PC-9 (cell line): Measurements from ENCODE around the gene SNX20.

Source experiments
- EZH2 ChIP-seq: fragments of 200-600 bp; sonication (generic); IDR thresholded peaks from 2 replicates; pipeline ENCODE4 v1.8.0; 2017; ENCODE audit warnings: antibody characterized with exemption, low read depth
- TF ChIP-seq, protein P1 (sequence below): fragments of 200-600 bp; sonication (generic); conservative IDR thresholded peaks from 2 replicates; pipeline ENCODE4 v1.6.1; 2017; ENCODE audit warnings: mixed run types, antibody characterized with exemption, mild to moderate bottlenecking, moderate library complexity

DNA sequence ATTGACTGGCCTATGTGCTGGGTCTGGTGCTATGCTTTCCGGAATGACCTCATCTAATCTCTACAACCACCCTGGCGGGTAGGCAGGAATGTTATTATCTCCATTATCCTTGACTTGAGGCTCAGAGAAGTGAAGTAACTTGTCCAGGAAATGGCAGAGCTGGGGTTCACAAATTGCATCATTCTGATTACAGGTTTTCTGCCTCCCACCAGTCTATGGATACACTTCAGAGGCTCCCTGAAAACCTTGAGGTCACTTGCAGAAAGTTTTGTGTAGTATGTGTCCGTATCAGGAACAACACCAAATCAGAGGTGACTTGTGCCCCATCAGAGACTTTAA lies 31.4 kb upstream of the SNX20 start:
- TF ChIP-seq, protein P1, sequence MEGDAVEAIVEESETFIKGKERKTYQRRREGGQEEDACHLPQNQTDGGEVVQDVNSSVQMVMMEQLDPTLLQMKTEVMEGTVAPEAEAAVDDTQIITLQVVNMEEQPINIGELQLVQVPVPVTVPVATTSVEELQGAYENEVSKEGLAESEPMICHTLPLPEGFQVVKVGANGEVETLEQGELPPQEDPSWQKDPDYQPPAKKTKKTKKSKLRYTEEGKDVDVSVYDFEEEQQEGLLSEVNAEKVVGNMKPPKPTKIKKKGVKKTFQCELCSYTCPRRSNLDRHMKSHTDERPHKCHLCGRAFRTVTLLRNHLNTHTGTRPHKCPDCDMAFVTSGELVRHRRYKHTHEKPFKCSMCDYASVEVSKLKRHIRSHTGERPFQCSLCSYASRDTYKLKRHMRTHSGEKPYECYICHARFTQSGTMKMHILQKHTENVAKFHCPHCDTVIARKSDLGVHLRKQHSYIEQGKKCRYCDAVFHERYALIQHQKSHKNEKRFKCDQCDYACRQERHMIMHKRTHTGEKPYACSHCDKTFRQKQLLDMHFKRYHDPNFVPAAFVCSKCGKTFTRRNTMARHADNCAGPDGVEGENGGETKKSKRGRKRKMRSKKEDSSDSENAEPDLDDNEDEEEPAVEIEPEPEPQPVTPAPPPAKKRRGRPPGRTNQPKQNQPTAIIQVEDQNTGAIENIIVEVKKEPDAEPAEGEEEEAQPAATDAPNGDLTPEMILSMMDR, result no peak
- no peak for TF ChIP-seq EZH2
